ENCODE results near the gene NECAB2.

DNA sequence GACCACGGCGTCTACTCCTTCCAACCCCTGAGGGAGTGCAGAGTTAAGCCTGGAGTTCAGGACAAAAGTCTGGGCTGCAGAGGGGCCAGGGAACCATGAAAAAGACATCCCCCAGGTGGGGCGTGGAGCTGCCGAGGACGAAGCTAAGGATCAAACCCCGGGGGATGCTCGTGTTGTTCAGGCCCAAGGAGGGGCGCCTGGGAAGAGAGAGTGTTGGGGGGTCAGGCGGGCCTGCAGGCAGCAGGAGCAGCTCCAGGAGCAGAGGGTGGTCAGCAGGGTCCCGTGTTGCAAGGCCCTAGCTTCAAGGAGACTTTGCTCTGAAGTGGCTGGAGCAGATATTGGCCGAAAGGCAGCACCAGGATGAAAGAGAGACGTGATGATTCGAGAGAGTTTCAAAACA is 26.7 kb downstream of the NECAB2 start:
- TF ChIP-seq POLR2A (IDR thresholded peaks at IDR 0.05; ENCODE audit: low read length), result no peak
- TF ChIP-seq GATA1 (IDR thresholded peaks at IDR 0.05; ENCODE audit: low read depth, low read length), result no peak

Data from erythroblast (primary cell).